HCT116 (cell line): ENCODE measurements around the gene DCAF8L2. TPM values are rescaled to one million over a fixed set of nuclear protein-coding genes. Genes with fewer than 3 reads are reported as not detected.

Experiments used
- ATAC-seq: fragments of 200-7000 bp; cut with Tn5 transposase; 2 replicates; pipeline ENCODE4 v1.9.1; 2020; ENCODE audit warnings: mild to moderate bottlenecking, moderate library complexity
- BruUV-seq: library from RNA; stranded (reverse); fragments of 400-500 nt; replicated peaks from 2 replicates; lab custom pipeline; 2021; lab: Mats Ljungman, UMichigan
- CTCF ChIA-PET: fragments of 300-600 bp; sonication (Branson Sonifier 250); formaldehyde crosslinking; loops from one replicate; lab custom pipeline; 2021; ENCODE audit warnings: antibody characterized with exemption; lab: Charles Lee
- POLR2A ChIA-PET: fragments of 300-600, 350-600 bp; sonication (Branson Sonifier 250); formaldehyde crosslinking; loops from one replicate; lab custom pipeline; 2021; ENCODE audit warnings: antibody characterized with exemption; lab: Charles Lee
- RAD21 ChIA-PET, 2 experiments: fragments of 300-600 bp; sonication (Branson Sonifier 250); formaldehyde crosslinking; loops; one replicate each; lab custom pipeline; 2023; ENCODE audit warnings: low total read pairs in 2 of 2; ENCODE audit not compliant: uncharacterized antibody in 2 of 2, unreplicated experiment in 2 of 2, low non-redundant PET in 1 of 2; lab: Charles Lee
- DNase-seq: peaks from one replicate; pipeline ENCODE4 v3.0.0-alpha.2; 2010; ENCODE audit warnings: low read depth, low spot score
- H2AFZ ChIP-seq: fragments of 200-600 bp; shearing (Covaris generic), sonication (generic); 2 replicates; pipeline ENCODE4 v1.6.1; 2017; ENCODE audit warnings: low read depth, mixed run types, mixed read lengths, antibody characterized with exemption, low read length; ENCODE audit not compliant: poor library complexity, severe bottlenecking
- H3K27ac ChIP-seq: 2 replicates; pipeline ENCODE4 v1.5.1; 2012; ENCODE audit warnings: low read depth, low read length
- H3K27me3 ChIP-seq: fragments of 200-600 bp; sonication (generic); 2 replicates; pipeline ENCODE4 v1.6.1; 2016; ENCODE audit warnings: mixed run types, low read length, mixed read lengths; ENCODE audit not compliant: insufficient read depth
- H3K36me3 ChIP-seq, 2 experiments: fragments of 200-500 bp in 1 of 2; fragments of 200-600 bp in 1 of 2; sonication (Bioruptor generic) in 1 of 2; sonication (generic) in 1 of 2; 2 replicates each; pipeline versions ENCODE4 v1.5.1 to v1.6.1; 2014 to 2016; ENCODE audit warnings: low read length in 2 of 2, inconsistent platforms in 1 of 2, mixed read lengths in 1 of 2, mixed run types in 1 of 2; ENCODE audit not compliant: insufficient read depth in 2 of 2, control insufficient read depth in 1 of 2
- H3K4me1 ChIP-seq, 2 experiments: fragments of 200-600 bp in 1 of 2; sonication (generic) in 1 of 2; 2 replicates each; pipeline versions ENCODE4 v1.5.1 to v1.6.1; 2012 to 2017; ENCODE audit warnings: low read length in 2 of 2, inconsistent platforms in 1 of 2, mild to moderate bottlenecking in 1 of 2, mixed read lengths in 1 of 2, mixed run types in 1 of 2, moderate library complexity in 1 of 2; ENCODE audit not compliant: insufficient read depth in 2 of 2, control insufficient read depth in 1 of 2
- H3K4me2 ChIP-seq: fragments of 200-600 bp; sonication (generic); 2 replicates; pipeline ENCODE4 v1.6.1; 2017; ENCODE audit warnings: mixed run types, low read length, mixed read lengths
- H3K4me3 ChIP-seq, 2 experiments: fragments of 200-600 bp in 1 of 2; sonication (generic) in 1 of 2; replicated peaks in 1 of 2; 2 replicates each; pipeline ENCODE4 v1.5.1; 2011 to 2016; ENCODE audit warnings: low read length in 2 of 2, control low read depth in 1 of 2, low read depth in 1 of 2, mild to moderate bottlenecking in 1 of 2, mixed read lengths in 1 of 2, mixed run types in 1 of 2
- H3K79me2 ChIP-seq: fragments of 200-600 bp; sonication (generic); 2 replicates; pipeline ENCODE4 v1.6.1; 2017; ENCODE audit warnings: mild to moderate bottlenecking, mixed run types, low read length, moderate library complexity, mixed read lengths; ENCODE audit not compliant: insufficient read depth
- H3K9ac ChIP-seq: fragments of 200-600 bp; sonication (generic); 2 replicates; pipeline ENCODE4 v1.6.1; 2016; ENCODE audit warnings: low read length, mixed read lengths
- H3K9me2 ChIP-seq: fragments of 200-600 bp; sonication (generic), shearing (Covaris generic); 2 replicates; pipeline ENCODE4 v1.6.1; 2017; ENCODE audit warnings: mixed run types, mild to moderate bottlenecking, moderate library complexity; ENCODE audit not compliant: insufficient read depth
- H3K9me3 ChIP-seq, 2 experiments: fragments of 200-500 bp in 1 of 2; fragments of 200-600 bp in 1 of 2; sonication (Bioruptor generic) in 1 of 2; sonication (generic) in 1 of 2; 2 replicates each; pipeline ENCODE4 v1.6.1; 2014 to 2017; ENCODE audit warnings: low read length in 2 of 2, mixed read lengths in 2 of 2, inconsistent platforms in 1 of 2, low read depth in 1 of 2, mild to moderate bottlenecking in 1 of 2, mixed run types in 1 of 2, moderate library complexity in 1 of 2; ENCODE audit not compliant: control insufficient read depth in 1 of 2, insufficient read depth in 1 of 2
- H4K20me1 ChIP-seq: fragments of 200-600 bp; sonication (generic), shearing (Covaris generic); 2 replicates; pipeline ENCODE4 v1.6.1; 2017; ENCODE audit warnings: mixed run types, mild to moderate bottlenecking, moderate library complexity; ENCODE audit not compliant: insufficient read depth
- ATF3 ChIP-seq: IDR thresholded peaks from 2 replicates; pipeline ENCODE4 v1.6.1; 2012
- CTCF ChIP-seq, 3 experiments: fragments of 200-600 bp in 1 of 3; sonication (generic) in 1 of 3; IDR thresholded peaks in 2 of 3; conservative IDR thresholded peaks in 1 of 3; 2 replicates each; pipeline ENCODE4 v1.5.1; 2012 to 2017; ENCODE audit warnings: low read depth in 2 of 3, low read length in 2 of 3, antibody characterized with exemption in 1 of 3, borderline replicate concordance in 1 of 3, control low read depth in 1 of 3, mild to moderate bottlenecking in 1 of 3, mixed read lengths in 1 of 3, mixed run types in 1 of 3, moderate library complexity in 1 of 3; ENCODE audit not compliant: insufficient read depth in 1 of 3
- EZH2 ChIP-seq: fragments of 200-600 bp; sonication (generic); IDR thresholded peaks from 2 replicates; pipeline ENCODE4 v1.6.1; 2017; ENCODE audit warnings: antibody characterized with exemption, mixed run types
- JUND ChIP-seq: IDR thresholded peaks from 2 replicates; pipeline ENCODE4 v1.6.1; 2012
- POLR2A ChIP-seq: IDR thresholded peaks from 2 replicates; pipeline ENCODE4 v1.7.0; 2011; ENCODE audit warnings: borderline replicate concordance; ENCODE audit not compliant: insufficient read depth, insufficient read length; ENCODE audit errors: extremely low read depth
- POLR2AphosphoS5 ChIP-seq: IDR thresholded peaks from 2 replicates; pipeline ENCODE4 v1.6.1; 2011; ENCODE audit warnings: mild to moderate bottlenecking, low read depth, low read length, moderate library complexity
- RAD21 ChIP-seq: IDR thresholded peaks from 2 replicates; pipeline ENCODE4 v1.6.1; 2012; ENCODE audit warnings: low read depth, mild to moderate bottlenecking
- SP1 ChIP-seq: IDR thresholded peaks from 2 replicates; pipeline ENCODE4 v1.6.1; 2012; ENCODE audit warnings: low read depth
- SRF ChIP-seq: IDR thresholded peaks from 2 replicates; pipeline ENCODE4 v1.6.1; 2012; ENCODE audit warnings: low read depth
- ZBTB33 ChIP-seq: IDR thresholded peaks from 2 replicates; pipeline ENCODE4 v1.6.1; 2011; ENCODE audit warnings: mild to moderate bottlenecking, low read length, moderate library complexity; ENCODE audit not compliant: insufficient replicate concordance; ENCODE audit errors: extremely low read depth
- ZFX ChIP-seq: fragments of 450-650 bp; IDR thresholded peaks from 2 replicates; pipeline ENCODE4 v1.6.1; 2017
- ZNF274 ChIP-seq: fragments of 200-500 bp; sonication (Bioruptor generic); IDR thresholded peaks from 2 replicates; pipeline ENCODE4 v1.6.1; 2014; ENCODE audit warnings: mild to moderate bottlenecking, low read depth, low read length, inconsistent platforms
- intact Hi-C: fragments of 100-400 bp; cut with micrococcal nuclease; formaldehyde crosslinking; loops from 2 replicates; pipeline ENCODE4 v1.10.0; 2022
- total RNA-seq: library from RNA; stranded (reverse); gene quantifications from one replicate; pipeline ENCODE4 v1.2.1, GENCODE V29; 2021; ENCODE audit not compliant: unreplicated experiment

DCAF8L2 gene
- total RNA-seq, 1 experiment from 2014 or later: not detected

DNA sequence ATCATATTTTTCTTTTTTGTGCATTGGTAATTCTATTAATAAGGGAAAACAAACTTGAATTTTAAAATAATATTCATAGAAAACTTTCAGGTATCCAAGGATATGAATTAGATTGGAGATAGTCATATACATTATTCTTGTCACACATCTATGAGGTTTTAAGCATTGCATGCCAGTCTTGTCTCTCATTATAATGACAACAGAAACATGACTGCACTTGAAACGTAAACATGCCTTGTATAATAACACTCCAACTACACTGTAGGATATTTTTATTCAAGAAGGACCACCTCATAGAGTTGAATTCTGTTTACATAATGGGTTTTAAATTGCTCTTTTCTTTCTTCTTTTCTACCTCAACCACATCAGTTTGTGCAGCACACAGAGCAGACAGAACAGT lies 104.5 kb downstream of the DCAF8L2 start (continued):
- no peak for TF ChIP-seq CTCF (IDR thresholded peaks at IDR 0.05 in 2 of 3, conservative IDR thresholded peaks at IDR 0.05 in 1 of 3; ENCODE audit: borderline replicate concordance in 1 of 3, insufficient read depth in 1 of 3, low read depth in 2 of 3, low read length in 2 of 3)
- no peak for TF ChIP-seq POLR2A
- no peak for TF ChIP-seq ZNF274
- TF ChIP-seq SP1: no peak

GRCh38 chrX:27706526-27706925 lies 116.4 kb downstream of the DCAF8L2 start:
- ChIA-PET RAD21 (no interaction called here), CTCF (no interaction called here), POLR2A (no interaction called here)
- Histone ChIP-seq H3K4me3 (no peak overlapping the region), H4K20me1 (no peaks in the 10 kb centered on the region), H3K36me3 (no peaks in the 10 kb centered on the region), H3K27ac (no peak overlapping the region), H3K4me1 (no peaks in the 10 kb centered on the region), H3K4me2 (no peak overlapping the region), H3K27me3 (no peaks in the 10 kb centered on the region), H3K9me3 (no peaks in the 10 kb centered on the region), H3K9ac (no peak overlapping the region), H2AFZ (no peak overlapping the region), H3K9me2 (no peaks in the 10 kb centered on the region), H3K79me2 (no peaks in the 10 kb centered on the region)
- no TSS peak for BruUV-seq
- TF ChIP-seq SRF: no peak
- ATAC-seq: no peak
- intact Hi-C loops: no loop called here
- no peak for DNase-seq

GRCh38 chrX:27715610-27716009 lies 125.5 kb downstream of the DCAF8L2 start:
- no TSS peak for BruUV-seq
- RAD21 ChIA-PET: no interaction called here
- no peak overlapping the region for H3K4me2 ChIP-seq
- TF ChIP-seq ATF3 (no peak), POLR2A (no peak), JUND (no peak), ZBTB33 (no peak), SP1 (no peak), POLR2AphosphoS5 (no peak), SRF (no peak), EZH2 (no peak), RAD21 (no peak), ZFX (no peak)
- TF ChIP-seq, all 23 proteins: peak for 0
- Histone ChIP-seq H3K4me1 (no peaks in the 10 kb centered on the region), H2AFZ (no peak overlapping the region), H3K27me3 (no peaks in the 10 kb centered on the region), H3K27ac (no peak overlapping the region), H3K9me2 (no peaks in the 10 kb centered on the region), H3K4me3 (no peak overlapping the region), H3K9ac (no peak overlapping the region), H4K20me1 (no peaks in the 10 kb centered on the region), H3K36me3 (no peaks in the 10 kb centered on the region), H3K79me2 (no peaks in the 10 kb centered on the region), H3K9me3 (no peaks in the 10 kb centered on the region)
- intact Hi-C loops: no loop called here
- ChIA-PET CTCF (no interaction called here), POLR2A (no interaction called here)
- DNase-seq: no peak
- no peak for ATAC-seq
